HEK293T (cell line): ENCODE data around the gene SEMA4A.

Source experiments
- ELF4 ChIP-seq: fragments of 450-650 bp; IDR thresholded peaks from 2 replicates; pipeline ENCODE4 v1.6.1; 2017; ENCODE audit warnings: antibody characterized with exemption
- PKNOX1 ChIP-seq: fragments of 450-650 bp; IDR thresholded peaks from 2 replicates; pipeline ENCODE4 v1.6.1; 2016
- TARDBP ChIP-seq: fragments of 450-650 bp; IDR thresholded peaks from 2 replicates; pipeline ENCODE4 v1.6.1; 2016

- TF ChIP-seq TARDBP (no peak), ELF4 (no peak), PKNOX1 (no peak)
Observed at GRCh38 chr1:156172696-156173470, 19.5 kb downstream of the SEMA4A start.
